ENCODE data around the gene FGF2.
"Not testable (repeated sequence)": the region's sequence is repeated elsewhere in the genome, so short reads cannot be mapped to it uniquely, and the experiment has no call there.

Gene FGF2

GRCh38 chr4:122798101-122798500 lies 28.5 kb upstream of the FGF2 start:
- TF ChIP-seq, protein P1, sequence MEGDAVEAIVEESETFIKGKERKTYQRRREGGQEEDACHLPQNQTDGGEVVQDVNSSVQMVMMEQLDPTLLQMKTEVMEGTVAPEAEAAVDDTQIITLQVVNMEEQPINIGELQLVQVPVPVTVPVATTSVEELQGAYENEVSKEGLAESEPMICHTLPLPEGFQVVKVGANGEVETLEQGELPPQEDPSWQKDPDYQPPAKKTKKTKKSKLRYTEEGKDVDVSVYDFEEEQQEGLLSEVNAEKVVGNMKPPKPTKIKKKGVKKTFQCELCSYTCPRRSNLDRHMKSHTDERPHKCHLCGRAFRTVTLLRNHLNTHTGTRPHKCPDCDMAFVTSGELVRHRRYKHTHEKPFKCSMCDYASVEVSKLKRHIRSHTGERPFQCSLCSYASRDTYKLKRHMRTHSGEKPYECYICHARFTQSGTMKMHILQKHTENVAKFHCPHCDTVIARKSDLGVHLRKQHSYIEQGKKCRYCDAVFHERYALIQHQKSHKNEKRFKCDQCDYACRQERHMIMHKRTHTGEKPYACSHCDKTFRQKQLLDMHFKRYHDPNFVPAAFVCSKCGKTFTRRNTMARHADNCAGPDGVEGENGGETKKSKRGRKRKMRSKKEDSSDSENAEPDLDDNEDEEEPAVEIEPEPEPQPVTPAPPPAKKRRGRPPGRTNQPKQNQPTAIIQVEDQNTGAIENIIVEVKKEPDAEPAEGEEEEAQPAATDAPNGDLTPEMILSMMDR (IDR thresholded peaks at IDR 0.05; ENCODE audit: low read depth, low read length), result peak; percentile 25
- peak; percentile 96 for DNase-seq (ENCODE audit: extremely low read depth, low read depth)

DNA sequence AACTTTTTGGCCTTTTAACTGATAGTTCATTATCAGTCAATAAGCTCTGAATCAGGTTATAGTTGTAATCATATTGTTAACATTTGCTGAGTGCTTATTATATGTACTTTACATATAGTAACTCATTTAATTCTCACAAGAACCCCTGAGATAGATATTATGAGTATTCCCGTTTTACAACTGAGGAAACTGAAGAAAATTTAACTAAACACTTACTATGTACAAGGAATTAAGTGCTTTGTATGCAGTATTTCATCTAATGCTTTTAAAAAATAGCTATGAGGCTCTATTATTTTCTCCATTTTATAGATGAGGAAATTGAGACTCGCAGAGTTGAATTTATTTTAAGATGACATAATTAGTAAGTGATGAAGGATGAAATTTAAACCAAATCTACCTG lies 27.7 kb upstream of the FGF2 start:
- DNase-seq (ENCODE audit: extremely low read depth, low read depth), result no peak

DNA sequence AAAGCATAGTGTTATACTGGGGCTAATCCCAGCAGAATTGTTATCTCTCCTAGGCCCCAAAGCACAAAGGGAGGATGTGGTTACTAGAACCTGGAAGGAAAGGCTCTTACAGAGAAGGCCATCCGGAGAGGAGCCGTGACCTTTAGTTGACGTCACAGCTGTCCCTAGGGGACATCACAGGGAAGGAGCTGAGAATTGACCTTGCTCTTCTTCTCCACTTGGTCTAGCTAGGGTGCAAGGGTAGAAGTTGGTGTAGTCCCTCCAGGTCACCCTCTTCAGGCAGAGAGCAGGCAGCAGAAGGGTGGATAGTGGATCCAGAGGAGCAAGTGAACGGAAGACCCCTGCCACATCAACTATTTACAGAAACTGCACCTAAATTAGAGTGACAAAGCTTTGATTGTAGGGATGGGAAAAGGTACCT lies 22.8 kb upstream of the FGF2 start:
- TF ChIP-seq, protein P1 (IDR thresholded peaks at IDR 0.05; ENCODE audit: low read depth, low read length), result no peak
- DNase-seq (ENCODE audit: extremely low read depth, low read depth), result no peak

More for the DNA sequence above, 27.7 kb upstream of the FGF2 start:
- TF ChIP-seq, protein P1 (IDR thresholded peaks at IDR 0.05; ENCODE audit: low read depth, low read length), result no peak

- TF ChIP-seq, protein P1 (IDR thresholded peaks at IDR 0.05; ENCODE audit: low read depth, low read length), result no peak
- DNase-seq (ENCODE audit: extremely low read depth, low read depth), result no peak
Observed at GRCh38 chr4:122806981-122807679, 19.5 kb upstream of the FGF2 start.

DNA sequence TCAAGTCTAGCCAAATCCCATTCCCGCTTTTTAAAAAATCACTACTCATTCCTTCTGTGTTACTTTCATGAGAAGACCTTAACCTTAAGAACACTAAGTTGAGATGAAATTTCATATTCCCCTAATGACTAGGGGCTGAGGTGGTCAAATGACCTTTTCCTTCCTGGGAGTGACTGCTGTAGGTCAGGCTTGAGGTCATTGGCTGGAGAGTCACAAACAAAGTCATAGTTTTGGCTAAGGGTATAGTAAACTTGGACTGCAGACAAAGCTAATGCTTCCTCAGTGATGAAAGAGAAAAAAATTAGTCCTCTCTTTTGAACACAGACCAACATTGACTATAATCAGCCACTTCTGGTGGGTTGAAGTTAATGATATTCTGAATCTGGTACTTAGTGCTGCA lies 16.0 kb upstream of the FGF2 start:
- no peak for DNase-seq (ENCODE audit: extremely low read depth, low read depth)
- TF ChIP-seq, protein P1 (IDR thresholded peaks at IDR 0.05; ENCODE audit: low read depth, low read length), result no peak

GRCh38 chr4:122811781-122812180 lies 14.8 kb upstream of the FGF2 start:
- not testable (repeated sequence) for DNase-seq (ENCODE audit: extremely low read depth, low read depth)

GRCh38 chr4:122812823-122813222 lies 13.8 kb upstream of the FGF2 start:
- not testable (repeated sequence) for DNase-seq (ENCODE audit: extremely low read depth, low read depth)

GRCh38 chr4:122814426-122814825 lies 12.2 kb upstream of the FGF2 start:
- TF ChIP-seq, protein P1 (IDR thresholded peaks at IDR 0.05; ENCODE audit: low read depth, low read length), result no peak

More at GRCh38 chr4:122814426-122814825, 12.2 kb upstream of the FGF2 start:
- no peak for DNase-seq (ENCODE audit: extremely low read depth, low read depth)

Data from AG09319 (cell line).